Thoracic aorta (tissue), 2 donors: ENCODE data around the gene RAB30. TPM values are rescaled to one million over a fixed set of nuclear protein-coding genes. Genes with fewer than 3 reads are reported as not detected.
A peak's percentile ranks its signal among the peaks of the same experiment; 100 is the strongest.

ENCODE experiments used
- ATAC-seq: fragments of 150-250 bp; one replicate; pipeline ENCODE4 v1.8.0; 2017; ENCODE audit warnings: low read depth; ENCODE audit not compliant: insufficient number of reproducible peaks, low FRiP score
- DNase-seq: peaks from one replicate; pipeline ENCODE4 v3.0.0-alpha.2; 2020; ENCODE audit warnings: low spot score
- H3K27ac ChIP-seq, 2 donors: fragments of 200-600 bp; sonication (generic); 1 replicate in 1 of 2; 2 replicates in 1 of 2; pipeline ENCODE4 v1.5.1; 2016; ENCODE audit warnings: mild to moderate bottlenecking in 2 of 2, moderate library complexity in 2 of 2
- H3K27me3 ChIP-seq: fragments of 200-600 bp; sonication (generic); replicated peaks from 2 replicates; pipeline ENCODE4 v1.6.0; 2016; ENCODE audit warnings: mild to moderate bottlenecking; ENCODE audit not compliant: insufficient read depth
- H3K36me3 ChIP-seq: fragments of 200-600 bp; sonication (generic); one replicate; pipeline ENCODE4 v1.5.1; 2016
- H3K4me1 ChIP-seq, 2 donors: fragments of 200-600 bp; sonication (generic); 1 replicate in 1 of 2; 2 replicates in 1 of 2; pipeline versions ENCODE4 v1.5.1 to v1.6.0; 2016; ENCODE audit warnings: low read depth in 2 of 2, mild to moderate bottlenecking in 1 of 2; ENCODE audit not compliant: control insufficient read depth in 1 of 2
- H3K4me3 ChIP-seq: fragments of 200-600 bp; sonication (generic); 2 replicates; pipeline ENCODE4 v1.5.1; 2016; ENCODE audit warnings: mild to moderate bottlenecking
- H3K9me3 ChIP-seq: fragments of 200-600 bp; sonication (generic); 2 replicates; pipeline ENCODE4 v1.5.1; 2016
- CTCF ChIP-seq: fragments of 200-600 bp; sonication (generic); IDR thresholded peaks from one replicate; pipeline ENCODE4 v1.5.1; 2019; ENCODE audit warnings: antibody characterized with exemption
- total RNA-seq, 2 donors: library from RNA; depleted of rRNA; stranded (reverse); fragments of >200 nt; gene quantifications; one replicate each; pipeline versions ENCODE4 v1.1.0 to v1.2.3, GENCODE V29; 2016

RAB30 gene
- 10 to 100 TPM; 16.6 to 25.7 TPM for total RNA-seq

DNA sequence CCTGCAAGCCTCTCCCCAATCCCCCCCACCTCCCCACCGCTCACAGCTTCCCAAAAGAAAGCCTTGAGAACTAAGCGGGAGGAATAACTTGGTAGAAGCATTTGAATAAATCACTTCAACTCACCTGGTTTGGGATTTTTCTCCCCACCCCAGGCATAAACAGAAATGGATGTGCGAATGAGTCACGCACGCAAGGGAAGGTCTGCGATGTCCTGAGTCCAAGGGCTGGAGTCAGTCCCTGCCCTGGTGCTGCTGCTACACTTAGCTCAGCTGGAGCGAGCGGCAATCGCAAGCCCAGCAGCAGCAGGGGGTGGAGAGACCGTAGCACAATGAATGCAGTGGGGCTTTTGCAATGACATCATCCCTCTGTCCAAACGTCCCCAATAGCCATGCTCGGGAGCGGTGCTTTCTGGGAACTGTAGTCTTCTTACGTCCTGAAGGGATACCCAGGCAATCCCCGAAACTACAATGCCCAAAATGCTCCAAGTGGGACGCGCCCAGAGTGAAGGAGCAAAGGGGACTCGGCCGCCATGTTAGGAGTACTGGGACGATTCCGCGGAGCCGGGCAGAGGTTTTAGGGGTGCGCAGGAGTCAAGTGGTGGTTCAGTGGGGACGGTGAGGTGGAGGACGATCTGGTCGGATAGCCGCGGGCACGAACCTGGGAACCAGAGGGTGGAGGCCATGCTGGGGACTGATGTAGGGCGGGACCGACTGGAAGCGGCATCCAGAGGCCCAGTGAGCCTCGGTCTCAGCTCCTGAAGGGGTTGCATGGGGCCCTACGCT is at the start of gene RAB30:
Gene RAB30, minus strand, starts transcription at position 331 of the 783 bp plus-strand sequence. CDS start 74,581 bp downstream, outside the sequence.
- Histone ChIP-seq H3K4me1 (peaks cover 20 to 38% of the 10 kb centered on the region in 2 donors), H3K27me3 (no peaks in the 10 kb centered on the region), H3K9me3 (no peaks in the 10 kb centered on the region), H3K36me3 (no peaks in the 10 kb centered on the region), H3K4me3 (peak within 1 kb of the TSS; percentile 90), H3K27ac (peak within 1 kb of the TSS; percentile 90 to 94)
- DNase-seq: peak; percentile 99
- ATAC-seq: peak; percentile 100
- TF ChIP-seq CTCF: no peak

GRCh38 chr11:83120327-83120726 is 48.6 kb upstream of the RAB30 start:
- H3K4me3 ChIP-seq: no peak overlapping the region
- no peak overlapping the region for H3K27ac ChIP-seq
- DNase-seq (no peak), ATAC-seq (no peak)
- TF ChIP-seq CTCF: no peak
- H3K27me3 ChIP-seq: no peaks in the 10 kb centered on the region
- peaks cover 3 to 25% of the 10 kb centered on the region in 2 donors for H3K4me1 ChIP-seq
- H3K36me3 ChIP-seq: no peaks in the 10 kb centered on the region
- no peaks in the 10 kb centered on the region for H3K9me3 ChIP-seq

DNA sequence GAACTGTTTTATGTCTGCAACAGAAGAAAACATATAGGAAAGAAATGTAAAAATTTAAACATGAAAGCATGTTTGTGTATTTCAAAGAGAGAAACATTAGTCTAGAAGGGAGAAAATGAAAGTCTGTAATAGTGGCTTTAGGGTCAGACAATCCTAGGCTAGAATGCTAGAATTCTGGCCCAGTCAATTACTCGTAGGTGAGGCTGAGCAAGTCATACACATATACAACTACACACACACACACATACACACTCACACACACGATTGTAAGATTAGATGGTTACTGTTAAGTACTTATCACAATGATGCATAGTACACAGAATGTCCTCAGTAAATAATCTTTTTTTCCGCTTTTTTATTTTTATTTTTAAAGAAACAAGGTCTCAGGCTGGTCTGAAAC is 47.5 kb upstream of the RAB30 start:
- ATAC-seq (no peak), DNase-seq (no peak)
- no peak for TF ChIP-seq CTCF
- no peak overlapping the region for H3K27ac ChIP-seq
- no peaks in the 10 kb centered on the region for H3K36me3 ChIP-seq
- H3K4me3 ChIP-seq: no peak overlapping the region
- H3K4me1 ChIP-seq: peaks cover 3 to 26% of the 10 kb centered on the region in 2 donors
- H3K9me3 ChIP-seq: no peaks in the 10 kb centered on the region
- no peaks in the 10 kb centered on the region for H3K27me3 ChIP-seq

DNA sequence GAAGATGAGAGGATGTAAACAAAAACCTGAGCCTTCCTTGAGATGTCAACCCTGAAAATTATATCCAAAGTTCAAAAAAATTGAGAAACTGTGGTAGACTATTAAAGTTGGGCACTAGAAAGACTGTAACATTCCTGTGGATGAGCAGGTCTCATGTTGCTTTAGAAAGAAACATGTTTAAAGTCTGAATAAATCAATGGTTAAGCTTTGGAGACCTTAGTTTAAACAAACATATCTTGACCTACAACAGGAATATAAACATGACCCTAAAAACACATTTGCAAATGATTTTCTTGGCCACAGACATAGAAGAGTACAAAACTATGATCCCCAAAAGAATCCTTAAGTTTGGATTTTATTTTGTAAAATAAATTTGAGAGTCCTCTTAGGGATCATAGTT is 47.1 kb upstream of the RAB30 start:
- no peak for TF ChIP-seq CTCF
- no peaks in the 10 kb centered on the region for H3K36me3 ChIP-seq
- no peaks in the 10 kb centered on the region for H3K27me3 ChIP-seq
- peaks cover 3 to 26% of the 10 kb centered on the region in 2 donors for H3K4me1 ChIP-seq
- no peak for DNase-seq
- no peak overlapping the region for H3K27ac ChIP-seq
- ATAC-seq: no peak
- no peaks in the 10 kb centered on the region for H3K9me3 ChIP-seq
- H3K4me3 ChIP-seq: no peak overlapping the region

DNA sequence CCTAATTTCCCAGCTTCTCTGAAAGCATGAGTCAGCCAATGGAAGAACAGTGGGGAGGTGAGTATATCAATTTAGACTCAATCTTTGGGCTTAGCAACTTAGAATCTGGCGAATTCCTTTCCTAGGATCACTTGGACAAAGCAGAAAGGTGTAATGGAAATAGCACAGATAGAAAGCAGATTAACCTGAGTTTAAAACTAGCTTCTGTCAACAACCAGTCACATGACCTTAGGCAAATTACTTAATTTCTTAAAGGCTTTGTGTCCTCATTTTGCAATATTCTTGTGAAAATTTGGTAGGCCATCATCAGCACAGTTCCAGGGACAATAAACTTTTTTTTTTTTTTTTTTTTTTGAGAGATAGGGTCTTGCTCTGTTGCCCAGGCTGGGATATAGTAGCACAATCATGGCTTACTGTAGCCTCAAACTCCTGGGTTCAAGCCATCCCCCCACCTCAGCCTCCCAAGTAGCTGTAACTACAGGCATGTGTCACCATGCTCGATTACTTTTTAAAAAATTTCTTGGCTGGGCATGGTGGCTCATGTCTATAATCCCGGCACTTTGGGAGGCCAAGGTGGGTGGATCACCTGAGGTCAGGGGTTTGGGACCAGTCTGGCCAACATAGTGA is 44.4 kb upstream of the RAB30 start:
- peaks cover 3 to 26% of the 10 kb centered on the region in 2 donors for H3K4me1 ChIP-seq
- no peaks in the 10 kb centered on the region for H3K27me3 ChIP-seq
- no peak for DNase-seq
- no peak overlapping the region for H3K27ac ChIP-seq
- no peaks in the 10 kb centered on the region for H3K36me3 ChIP-seq
- no peaks in the 10 kb centered on the region for H3K9me3 ChIP-seq
- no peak for TF ChIP-seq CTCF
- ATAC-seq: no peak
- peak overlapping the region; percentile 76 for H3K4me3 ChIP-seq
